Endometrial microvascular endothelial cells (primary cell): ENCODE data around the gene EYA4. TPM values are rescaled to one million over a fixed set of nuclear protein-coding genes. Genes with fewer than 3 reads are reported as not detected.

Experiments used
- in situ Hi-C: cut with HindIII; loops from 2 replicates; pipeline ENCODE4 v1.10.0; 2017; ENCODE audit warnings: low sequenced_read_pairs, low pct_unique_long_range_greater_than_20kb; ENCODE audit errors: inconsistent ontology term
- total RNA-seq: library from RNA; depleted of rRNA; stranded (reverse); fragments of >200 nt; gene quantifications from one replicate; pipeline ENCODE4 v1.2.3, GENCODE V29; 2015; ENCODE audit errors: inconsistent ontology term

Gene EYA4
- total RNA-seq, 1 donor from 2014 or later: 0.09 TPM

- in situ Hi-C loops: no loop called here
Measured at GRCh38 chr6:133333852-133334251, 92.7 kb downstream of the EYA4 start.

DNA sequence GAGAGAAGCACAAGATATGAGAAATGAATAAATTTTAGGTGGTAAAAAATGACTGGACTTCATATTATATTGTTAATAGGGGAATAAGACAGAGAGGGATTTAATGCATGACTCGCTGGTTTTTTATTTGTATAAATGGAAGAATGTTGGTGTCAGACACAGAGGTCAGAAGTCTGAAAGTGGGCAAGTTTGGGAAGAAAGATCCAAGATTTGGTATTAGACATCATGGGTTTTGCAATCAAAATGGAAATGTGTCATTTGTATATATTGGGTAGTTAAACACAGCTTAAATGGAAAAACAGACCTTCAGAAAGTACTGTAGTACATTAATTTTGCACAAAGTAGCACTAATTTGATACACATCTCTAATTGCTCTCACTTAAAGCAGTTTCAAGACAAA is 96.2 kb downstream of the EYA4 start:
- in situ Hi-C loops: no loop called here

DNA sequence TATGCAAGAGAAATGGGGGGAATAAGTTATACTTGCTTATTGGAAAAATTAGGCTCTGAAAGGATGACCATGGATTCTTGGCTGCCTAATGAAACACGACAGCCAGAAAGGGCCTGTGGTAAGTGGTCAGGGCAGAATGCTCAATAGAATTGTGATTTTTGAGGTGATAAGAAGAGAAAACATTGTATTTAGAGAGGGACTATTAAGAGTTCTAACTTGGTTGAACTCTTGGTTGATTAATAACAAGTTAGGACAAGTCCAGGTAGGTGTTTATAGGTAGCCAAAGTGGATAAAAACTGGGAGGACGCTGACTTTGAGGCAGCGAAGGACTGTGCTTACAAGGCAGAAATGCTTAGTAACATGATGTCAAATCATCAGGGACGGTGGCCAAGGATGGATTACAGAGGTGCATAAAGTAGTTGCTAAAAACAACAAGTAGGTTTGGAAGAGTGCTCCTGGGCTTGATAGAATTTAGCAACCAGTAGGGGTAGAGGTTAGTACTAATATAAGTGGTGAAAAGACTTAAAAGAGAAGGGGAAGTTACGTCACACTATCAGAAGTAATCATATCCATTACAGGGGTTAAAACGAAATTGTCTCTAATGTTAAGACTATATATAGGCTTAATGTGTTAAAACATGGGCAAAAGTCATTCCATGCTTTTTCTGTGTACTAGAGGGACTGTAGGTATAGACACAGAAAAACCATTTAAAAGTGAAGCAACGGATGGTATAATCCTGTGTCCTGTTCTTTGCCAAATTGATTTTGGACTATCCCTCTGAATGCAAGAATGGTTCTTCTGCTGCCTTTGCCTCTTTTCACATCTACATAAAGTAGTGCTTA is 98.6 kb downstream of the EYA4 start:
- in situ Hi-C loops: no loop called here

- in situ Hi-C loops: no loop called here
Measured at GRCh38 chr6:133340557-133340956, 99.4 kb downstream of the EYA4 start.

DNA sequence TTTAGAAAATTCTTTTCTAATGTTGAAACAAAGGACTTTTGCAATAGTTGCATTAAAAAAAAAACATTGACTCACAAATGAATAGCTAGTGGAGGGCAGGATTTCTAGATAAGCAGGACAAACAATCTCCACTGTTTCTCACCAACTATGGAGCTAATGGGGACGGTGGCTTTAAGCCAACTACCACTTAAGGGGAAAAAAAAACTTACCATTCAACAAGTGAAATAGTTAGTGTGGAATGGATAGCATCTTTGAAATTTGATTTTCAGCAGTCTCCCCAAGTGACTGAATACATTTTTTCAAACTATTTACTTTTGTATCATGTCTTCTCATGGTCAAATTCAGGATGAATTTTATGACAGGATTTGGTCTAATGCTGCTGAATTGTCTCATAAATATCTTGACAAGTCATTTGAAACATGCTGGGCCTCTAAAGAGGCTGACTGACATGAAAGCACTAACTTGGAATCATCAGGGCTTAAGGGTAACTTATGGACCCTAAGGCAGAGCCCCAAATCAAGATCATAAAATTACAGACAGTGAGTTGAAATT is 100.5 kb downstream of the EYA4 start:
- in situ Hi-C loops: no loop called here

- in situ Hi-C loops: no loop called here
Measured at GRCh38 chr6:133343220-133343619, 102.1 kb downstream of the EYA4 start.

- in situ Hi-C loops: no loop called here
Measured at GRCh38 chr6:133348846-133349245, 107.7 kb downstream of the EYA4 start.

- in situ Hi-C loops: no loop called here
Measured at GRCh38 chr6:133350928-133351327, 109.8 kb downstream of the EYA4 start.

- in situ Hi-C loops: no loop called here
Measured at GRCh38 chr6:133352046-133352445, 110.9 kb downstream of the EYA4 start.

DNA sequence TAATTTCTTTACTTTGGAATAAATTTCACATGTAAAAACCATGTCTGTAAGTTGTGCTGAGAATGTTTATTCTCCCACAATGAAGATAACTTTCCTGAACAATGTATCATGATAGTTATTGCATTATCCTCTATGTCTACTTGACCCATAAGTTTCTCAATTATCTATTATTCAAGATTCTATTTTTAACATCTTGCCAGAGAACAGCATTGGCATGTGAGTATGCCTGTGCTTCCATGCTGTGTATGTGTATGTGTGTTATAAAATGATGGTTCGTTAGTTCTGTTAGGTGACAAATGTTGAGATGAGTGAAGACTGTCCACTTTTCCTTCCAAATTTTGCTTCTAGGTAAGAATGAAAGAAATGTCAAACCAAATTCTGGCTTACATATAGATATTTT is 111.9 kb downstream of the EYA4 start:
- in situ Hi-C loops: no loop called here

- in situ Hi-C loops: no loop called here
Measured at GRCh38 chr6:133355922-133356321, 114.8 kb downstream of the EYA4 start.

DNA sequence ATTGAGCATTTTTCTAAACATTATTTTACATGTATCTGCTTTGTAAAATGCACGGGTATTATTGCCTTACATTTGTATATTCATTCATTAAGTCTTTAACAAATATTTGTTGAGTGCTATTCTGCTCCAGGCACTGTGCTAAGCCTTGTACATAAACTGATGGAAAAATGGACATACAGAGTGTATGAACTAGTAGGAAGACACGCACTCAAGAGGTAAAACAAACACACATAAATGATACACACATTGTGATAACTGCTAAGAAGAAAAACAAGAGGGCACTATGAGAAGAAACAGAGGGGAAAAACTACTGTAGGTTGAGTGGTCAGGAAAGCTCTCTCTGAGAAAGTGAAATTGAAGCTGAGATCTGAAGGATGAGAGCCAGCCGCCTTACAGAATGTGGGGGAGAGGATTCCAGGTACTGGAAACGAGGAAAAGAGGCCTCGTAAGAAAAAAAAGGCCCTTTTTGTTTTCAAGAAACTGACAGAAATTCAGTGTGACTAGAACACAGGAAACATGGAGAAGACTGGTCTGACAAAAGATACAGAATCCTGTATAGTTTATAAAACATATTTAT is 117.5 kb downstream of the EYA4 start:
- in situ Hi-C loops: no loop called here

DNA sequence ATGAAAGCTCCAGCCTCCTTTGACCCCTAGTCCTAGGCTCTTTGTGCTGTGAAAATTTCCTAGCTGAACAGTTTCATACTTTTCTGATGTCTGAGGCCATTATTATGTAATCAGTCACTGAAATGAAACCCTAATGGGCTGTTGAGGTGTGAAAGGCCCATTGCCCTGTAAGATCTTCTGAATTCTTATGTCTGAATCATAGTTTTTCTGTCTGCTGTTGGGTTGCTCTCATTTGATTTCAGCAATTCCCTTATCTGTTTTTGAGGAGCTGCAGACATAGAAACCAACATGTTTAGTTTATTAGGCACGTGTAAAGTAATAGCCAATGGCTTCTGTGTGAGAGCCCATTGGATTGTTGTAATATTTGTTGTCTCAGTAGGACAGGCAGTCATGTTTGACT is 118.1 kb downstream of the EYA4 start:
- in situ Hi-C loops: no loop called here

GRCh38 chr6:133359760-133360159 is 118.6 kb downstream of the EYA4 start:
- in situ Hi-C loops: no loop called here

- in situ Hi-C loops: no loop called here
Measured at GRCh38 chr6:133360194-133360593, 119.0 kb downstream of the EYA4 start.

DNA sequence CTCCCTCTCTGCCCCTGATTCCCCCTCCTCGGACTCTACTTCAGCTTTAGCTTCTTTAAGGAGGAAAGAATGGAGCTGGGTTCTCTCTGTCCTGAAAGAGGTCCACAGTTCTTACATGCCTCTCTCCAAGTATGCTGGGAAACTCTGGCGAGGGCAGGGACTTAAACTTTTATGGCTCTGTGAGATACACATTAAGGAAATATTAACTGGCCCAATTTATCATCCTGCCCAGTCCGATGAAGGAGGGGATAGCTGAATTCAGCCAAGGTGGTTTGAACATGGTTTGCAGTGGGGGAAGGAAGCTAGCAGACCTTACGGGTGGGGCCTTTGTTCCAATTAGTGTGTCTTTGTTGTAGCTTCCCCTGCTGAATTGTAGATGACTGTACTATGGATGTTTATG is 121.7 kb downstream of the EYA4 start:
- in situ Hi-C loops: no loop called here

GRCh38 chr6:133368664-133369063 is 127.5 kb downstream of the EYA4 start:
- in situ Hi-C loops: no loop called here

GRCh38 chr6:133369773-133370272 is 128.7 kb downstream of the EYA4 start:
- in situ Hi-C loops: no loop called here

- in situ Hi-C loops: no loop called here
Measured at GRCh38 chr6:133376743-133377142, 135.6 kb downstream of the EYA4 start.

DNA sequence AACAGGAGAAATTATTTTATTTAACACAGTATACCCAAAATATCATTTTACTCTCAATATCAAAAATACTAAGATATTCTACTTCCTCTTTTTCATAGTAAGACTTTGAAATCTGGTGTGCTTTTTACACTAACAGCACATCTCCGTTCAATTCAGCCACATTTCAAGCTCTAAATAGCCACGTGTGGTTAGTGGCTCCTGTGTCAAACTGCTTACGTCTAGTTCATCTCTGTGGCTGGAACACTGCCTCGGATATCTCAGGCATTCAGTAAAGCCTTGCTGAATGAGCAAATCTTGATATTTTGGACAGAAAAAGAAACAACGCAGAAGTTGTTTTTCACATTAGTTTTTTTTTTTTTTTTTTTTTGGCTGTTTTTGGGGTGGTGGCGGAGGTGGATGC is 136.1 kb downstream of the EYA4 start:
- in situ Hi-C loops: no loop called here
